ENCODE data around the gene IL19.

The IL19 gene

DNA sequence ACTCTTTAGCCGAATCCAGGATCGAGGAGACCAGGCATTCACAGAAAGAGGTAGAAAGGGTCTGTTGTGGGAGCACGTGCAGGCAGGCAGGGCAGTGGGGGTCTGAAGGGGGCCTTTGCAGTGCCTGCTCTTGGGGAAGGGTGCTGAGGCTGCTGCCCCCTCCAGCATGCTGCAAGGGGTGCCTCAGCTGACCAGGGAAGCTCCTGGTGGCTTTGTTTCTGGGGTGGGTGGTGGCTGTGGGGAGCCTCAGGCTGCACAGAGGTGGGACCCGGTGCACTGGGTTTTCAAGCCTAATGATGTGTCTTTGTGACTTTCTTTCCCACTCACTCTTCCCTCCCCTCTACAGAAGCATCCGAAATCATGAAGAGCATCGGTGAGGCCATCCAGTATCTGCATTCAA, 41.5 kb upstream of the IL19 start:
- DNase-seq: no peak
- H3K9ac ChIP-seq (ENCODE audit: low read length): no peak overlapping the region
- no peak overlapping the region for H2BK12ac ChIP-seq (ENCODE audit: low read length in 2 of 2)
- no peak overlapping the region for H4K8ac ChIP-seq (ENCODE audit: low read length)
- no peak overlapping the region for H4K91ac ChIP-seq (ENCODE audit: low read length)
- H3K9me3 ChIP-seq (ENCODE audit: control insufficient read depth, low read length): no peaks in the 10 kb centered on the region
- H2AK5ac ChIP-seq (ENCODE audit: low read length, severe bottlenecking): no peak overlapping the region
- no peak overlapping the region for H3K14ac ChIP-seq (ENCODE audit: low read length in 2 of 2)
- H3K4ac ChIP-seq (ENCODE audit: low read depth in 1 of 2, low read length in 2 of 2): no peak overlapping the region
- H3K4me1 ChIP-seq (ENCODE audit: control insufficient read depth, insufficient read depth, low read depth, low read length): peaks cover 15% of the 10 kb centered on the region
- no peak overlapping the region for H2BK120ac ChIP-seq (ENCODE audit: low read depth, low read length)
- H3K79me1 ChIP-seq (replicated peaks; ENCODE audit: low read length, poor library complexity, severe bottlenecking): peaks cover 42% of the 10 kb centered on the region
- H3K4me3 ChIP-seq (ENCODE audit: insufficient read depth in 1 of 2, low read depth in 1 of 2, low read length in 2 of 2): no peak overlapping the region
- H3K23ac ChIP-seq (ENCODE audit: low read length in 2 of 2): no peak overlapping the region
- no peak overlapping the region for H2BK15ac ChIP-seq (ENCODE audit: low read depth, poor library complexity, severe bottlenecking)
- no peak overlapping the region for H3K18ac ChIP-seq (ENCODE audit: low read depth in 1 of 2, low read length in 2 of 2)
- H3K27ac ChIP-seq (ENCODE audit: low read length, poor library complexity, severe bottlenecking): no peak overlapping the region
- no peak overlapping the region for H2AFZ ChIP-seq (ENCODE audit: low read depth, low read length)
- H2BK5ac ChIP-seq (ENCODE audit: low read depth, low read length, poor library complexity, severe bottlenecking): no peak overlapping the region
- H3K27me3 ChIP-seq (ENCODE audit: control insufficient read depth in 1 of 2, insufficient read depth in 1 of 2, low read length in 2 of 2): no peaks in the 10 kb centered on the region
- peaks cover 51 to 55% of the 10 kb centered on the region in 2 experiments for H3K36me3 ChIP-seq (ENCODE audit: control insufficient read depth in 1 of 2, insufficient read depth in 2 of 2, low read depth in 1 of 2, low read length in 2 of 2)
- 97% methylated on average over 6 of the region's 6 CpGs for WGBS
- no peak overlapping the region for H3K4me2 ChIP-seq (ENCODE audit: low read length, poor library complexity, severe bottlenecking)

DNA sequence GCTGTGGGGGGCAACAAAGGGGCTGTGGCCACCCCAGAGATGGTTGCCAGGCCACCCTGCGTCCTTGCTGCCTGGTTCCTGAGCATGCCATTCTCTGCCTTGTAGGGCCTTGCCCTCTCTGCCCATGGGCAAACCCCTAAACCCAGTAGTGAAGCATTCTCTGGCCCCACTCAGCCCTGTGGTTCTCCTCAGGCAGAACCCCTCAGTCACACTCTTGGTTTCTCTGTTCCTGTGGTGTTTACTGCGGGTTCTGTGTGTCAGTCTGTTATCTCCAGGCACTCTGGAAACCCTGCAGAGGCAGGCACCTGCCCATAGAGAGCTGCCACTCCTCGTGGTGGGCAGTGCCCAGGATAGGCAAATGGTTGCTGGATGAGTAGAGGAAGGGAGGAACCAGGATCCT, 41.1 kb upstream of the IL19 start:
- Histone ChIP-seq H2AK5ac (ENCODE audit: low read length, severe bottlenecking) (no peak overlapping the region), H3K27me3 (ENCODE audit: control insufficient read depth in 1 of 2, insufficient read depth in 1 of 2, low read length in 2 of 2) (no peaks in the 10 kb centered on the region), H2BK5ac (ENCODE audit: low read depth, low read length, poor library complexity, severe bottlenecking) (no peak overlapping the region), H4K91ac (ENCODE audit: low read length) (no peak overlapping the region), H3K9ac (ENCODE audit: low read length) (no peak overlapping the region), H3K4me1 (ENCODE audit: control insufficient read depth, insufficient read depth, low read depth, low read length) (peaks cover 12% of the 10 kb centered on the region), H4K8ac (ENCODE audit: low read length) (no peak overlapping the region), H3K27ac (ENCODE audit: low read length, poor library complexity, severe bottlenecking) (no peak overlapping the region), H2AFZ (ENCODE audit: low read depth, low read length) (no peak overlapping the region), H3K79me1 (replicated peaks; ENCODE audit: low read length, poor library complexity, severe bottlenecking) (peaks cover 46% of the 10 kb centered on the region), H3K36me3 (ENCODE audit: control insufficient read depth in 1 of 2, insufficient read depth in 2 of 2, low read depth in 1 of 2, low read length in 2 of 2) (peaks cover 56 to 58% of the 10 kb centered on the region in 2 experiments), H2BK12ac (ENCODE audit: low read length in 2 of 2) (no peak overlapping the region), H3K23ac (ENCODE audit: low read length in 2 of 2) (no peak overlapping the region), H3K4me3 (ENCODE audit: insufficient read depth in 1 of 2, low read depth in 1 of 2, low read length in 2 of 2) (no peak overlapping the region), H3K4me2 (ENCODE audit: low read length, poor library complexity, severe bottlenecking) (no peak overlapping the region), H2BK120ac (ENCODE audit: low read depth, low read length) (no peak overlapping the region), H3K9me3 (ENCODE audit: control insufficient read depth, low read length) (no peaks in the 10 kb centered on the region), H3K4ac (ENCODE audit: low read depth in 1 of 2, low read length in 2 of 2) (no peak overlapping the region), H3K18ac (ENCODE audit: low read depth in 1 of 2, low read length in 2 of 2) (no peak overlapping the region), H3K14ac (ENCODE audit: low read length in 2 of 2) (no peak overlapping the region), H2BK15ac (ENCODE audit: low read depth, poor library complexity, severe bottlenecking) (no peak overlapping the region)
- 98% methylated on average over 3 of the region's 3 CpGs for WGBS
- no peak for DNase-seq

DNA sequence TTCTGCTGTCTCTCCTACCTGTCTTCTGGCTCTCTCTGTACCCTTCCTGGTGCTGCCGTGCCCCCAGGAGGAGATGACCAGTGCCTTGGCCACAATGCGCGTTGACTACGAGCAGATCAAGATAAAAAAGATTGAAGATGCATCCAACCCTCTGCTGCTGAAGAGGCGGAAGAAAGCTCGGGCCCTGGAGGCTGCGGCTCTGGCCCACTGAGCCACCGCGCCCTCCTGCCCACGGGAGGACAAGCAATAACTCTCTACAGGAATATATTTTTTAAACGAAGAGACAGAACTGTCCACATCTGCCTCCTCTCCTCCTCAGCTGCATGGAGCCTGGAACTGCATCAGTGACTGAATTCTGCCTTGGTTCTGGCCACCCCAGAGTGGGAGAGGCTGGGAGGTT, 38.1 kb upstream of the IL19 start:
- no peak overlapping the region for H3K4ac ChIP-seq (ENCODE audit: low read depth in 1 of 2, low read length in 2 of 2)
- WGBS: 95% methylated on average over 10 of the region's 11 CpGs

DNA sequence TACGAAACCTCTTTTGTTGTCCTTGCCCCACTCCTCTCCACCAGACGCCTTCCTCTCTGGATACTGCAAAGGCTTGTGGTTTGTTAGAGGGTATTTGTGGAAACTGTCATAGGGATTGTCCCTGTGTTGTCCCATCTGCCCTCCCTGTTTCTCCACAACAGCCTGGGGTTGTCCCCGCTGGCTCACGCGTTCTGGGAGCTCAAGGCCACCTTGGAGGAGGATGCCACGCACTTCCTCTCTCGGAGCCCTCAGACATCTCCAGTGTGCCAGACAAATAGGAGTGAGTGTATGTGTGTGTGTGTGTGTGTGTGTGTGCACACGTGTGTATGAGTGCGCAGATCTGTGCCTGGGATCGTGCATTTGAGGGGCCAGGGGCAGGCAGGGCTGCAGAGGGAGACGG, 37.6 kb upstream of the IL19 start:
- Histone ChIP-seq H3K36me3 (ENCODE audit: control insufficient read depth in 1 of 2, insufficient read depth in 2 of 2, low read depth in 1 of 2, low read length in 2 of 2) (peaks cover 82 to 88% of the 10 kb centered on the region in 2 experiments), H3K4me1 (ENCODE audit: control insufficient read depth, insufficient read depth, low read depth, low read length) (peaks cover 15% of the 10 kb centered on the region), H2AK5ac (ENCODE audit: low read length, severe bottlenecking) (no peak overlapping the region), H3K23ac (ENCODE audit: low read length in 2 of 2) (no peak overlapping the region), H3K4me2 (ENCODE audit: low read length, poor library complexity, severe bottlenecking) (no peak overlapping the region), H3K4ac (ENCODE audit: low read depth in 1 of 2, low read length in 2 of 2) (no peak overlapping the region), H4K91ac (ENCODE audit: low read length) (no peak overlapping the region), H2BK120ac (ENCODE audit: low read depth, low read length) (no peak overlapping the region), H3K18ac (ENCODE audit: low read depth in 1 of 2, low read length in 2 of 2) (no peak overlapping the region), H3K9me3 (ENCODE audit: control insufficient read depth, low read length) (no peaks in the 10 kb centered on the region), H3K27ac (ENCODE audit: low read length, poor library complexity, severe bottlenecking) (no peak overlapping the region), H4K8ac (ENCODE audit: low read length) (no peak overlapping the region), H3K14ac (ENCODE audit: low read length in 2 of 2) (no peak overlapping the region), H2BK12ac (ENCODE audit: low read length in 2 of 2) (no peak overlapping the region), H2BK15ac (ENCODE audit: low read depth, poor library complexity, severe bottlenecking) (no peak overlapping the region), H3K79me1 (replicated peaks; ENCODE audit: low read length, poor library complexity, severe bottlenecking) (peaks cover 53% of the 10 kb centered on the region), H2AFZ (ENCODE audit: low read depth, low read length) (no peak overlapping the region), H2BK5ac (ENCODE audit: low read depth, low read length, poor library complexity, severe bottlenecking) (no peak overlapping the region), H3K9ac (ENCODE audit: low read length) (no peak overlapping the region), H3K4me3 (ENCODE audit: insufficient read depth in 1 of 2, low read depth in 1 of 2, low read length in 2 of 2) (no peak overlapping the region), H3K27me3 (ENCODE audit: control insufficient read depth in 1 of 2, insufficient read depth in 1 of 2, low read length in 2 of 2) (no peaks in the 10 kb centered on the region)
- no peak for DNase-seq
- WGBS: 95% methylated on average over 9 of the region's 11 CpGs

More for the DNA sequence above, 38.1 kb upstream of the IL19 start:
- Histone ChIP-seq H4K8ac (ENCODE audit: low read length) (no peak overlapping the region), H3K27me3 (ENCODE audit: control insufficient read depth in 1 of 2, insufficient read depth in 1 of 2, low read length in 2 of 2) (no peaks in the 10 kb centered on the region), H3K4me1 (ENCODE audit: control insufficient read depth, insufficient read depth, low read depth, low read length) (peaks cover 15% of the 10 kb centered on the region), H3K23ac (ENCODE audit: low read length in 2 of 2) (no peak overlapping the region), H3K18ac (ENCODE audit: low read depth in 1 of 2, low read length in 2 of 2) (no peak overlapping the region), H2BK5ac (ENCODE audit: low read depth, low read length, poor library complexity, severe bottlenecking) (no peak overlapping the region), H3K36me3 (ENCODE audit: control insufficient read depth in 1 of 2, insufficient read depth in 2 of 2, low read depth in 1 of 2, low read length in 2 of 2) (peaks cover 77 to 83% of the 10 kb centered on the region in 2 experiments), H3K79me1 (replicated peaks; ENCODE audit: low read length, poor library complexity, severe bottlenecking) (peaks cover 53% of the 10 kb centered on the region), H3K27ac (ENCODE audit: low read length, poor library complexity, severe bottlenecking) (no peak overlapping the region), H3K14ac (ENCODE audit: low read length in 2 of 2) (no peak overlapping the region), H3K9me3 (ENCODE audit: control insufficient read depth, low read length) (no peaks in the 10 kb centered on the region), H3K9ac (ENCODE audit: low read length) (no peak overlapping the region), H4K91ac (ENCODE audit: low read length) (no peak overlapping the region), H2BK15ac (ENCODE audit: low read depth, poor library complexity, severe bottlenecking) (no peak overlapping the region), H2BK12ac (ENCODE audit: low read length in 2 of 2) (no peak overlapping the region), H3K4me3 (ENCODE audit: insufficient read depth in 1 of 2, low read depth in 1 of 2, low read length in 2 of 2) (no peak overlapping the region), H2AK5ac (ENCODE audit: low read length, severe bottlenecking) (no peak overlapping the region), H2AFZ (ENCODE audit: low read depth, low read length) (no peak overlapping the region), H3K4me2 (ENCODE audit: low read length, poor library complexity, severe bottlenecking) (no peak overlapping the region), H2BK120ac (ENCODE audit: low read depth, low read length) (no peak overlapping the region)
- no peak for DNase-seq
